PC-3 (cell line): ENCODE results near the gene FLAD1.

Source experiments
- EZH2 ChIP-seq: fragments of 300-600 bp; sonication (generic); IDR thresholded peaks from one replicate; pipeline ENCODE4 v1.6.1; 2017; ENCODE audit warnings: antibody characterized with exemption, mild to moderate bottlenecking, low read length; ENCODE audit not compliant: unreplicated experiment
- EZH2phosphoT487 ChIP-seq: fragments of 300-600 bp; sonication (generic); IDR thresholded peaks from 2 replicates; pipeline ENCODE4 v1.6.1; 2018; ENCODE audit warnings: mild to moderate bottlenecking, antibody characterized with exemption, low read length, borderline replicate concordance
- TF ChIP-seq, protein P1 (sequence below): fragments of 300-600 bp; sonication (generic); conservative IDR thresholded peaks from 2 replicates; pipeline ENCODE4 v1.5.1; 2017; ENCODE audit warnings: antibody characterized with exemption, low read depth, mild to moderate bottlenecking, low read length

- no peak for TF ChIP-seq EZH2
- TF ChIP-seq, protein P1, sequence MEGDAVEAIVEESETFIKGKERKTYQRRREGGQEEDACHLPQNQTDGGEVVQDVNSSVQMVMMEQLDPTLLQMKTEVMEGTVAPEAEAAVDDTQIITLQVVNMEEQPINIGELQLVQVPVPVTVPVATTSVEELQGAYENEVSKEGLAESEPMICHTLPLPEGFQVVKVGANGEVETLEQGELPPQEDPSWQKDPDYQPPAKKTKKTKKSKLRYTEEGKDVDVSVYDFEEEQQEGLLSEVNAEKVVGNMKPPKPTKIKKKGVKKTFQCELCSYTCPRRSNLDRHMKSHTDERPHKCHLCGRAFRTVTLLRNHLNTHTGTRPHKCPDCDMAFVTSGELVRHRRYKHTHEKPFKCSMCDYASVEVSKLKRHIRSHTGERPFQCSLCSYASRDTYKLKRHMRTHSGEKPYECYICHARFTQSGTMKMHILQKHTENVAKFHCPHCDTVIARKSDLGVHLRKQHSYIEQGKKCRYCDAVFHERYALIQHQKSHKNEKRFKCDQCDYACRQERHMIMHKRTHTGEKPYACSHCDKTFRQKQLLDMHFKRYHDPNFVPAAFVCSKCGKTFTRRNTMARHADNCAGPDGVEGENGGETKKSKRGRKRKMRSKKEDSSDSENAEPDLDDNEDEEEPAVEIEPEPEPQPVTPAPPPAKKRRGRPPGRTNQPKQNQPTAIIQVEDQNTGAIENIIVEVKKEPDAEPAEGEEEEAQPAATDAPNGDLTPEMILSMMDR: no peak
- no peak for TF ChIP-seq EZH2phosphoT487
Observed at GRCh38 chr1:155013632-155014031, 30.5 kb downstream of the FLAD1 start.
